K562 (cell line): ENCODE data around the gene PLEKHF1. TPM values are rescaled to one million over a fixed set of nuclear protein-coding genes. Genes with fewer than 3 reads are reported as not detected.

Experiments used
- CCAR2 ChIP-seq: fragments of 200-400 bp; formaldehyde crosslinking; IDR thresholded peaks from 2 replicates; pipeline ENCODE4 v1.6.1; 2017; ENCODE audit warnings: mild to moderate bottlenecking, low read depth, low read length
- DNMT1 ChIP-seq: fragments of 450-650 bp; IDR thresholded peaks from 2 replicates; pipeline ENCODE4 v1.6.1; 2016; ENCODE audit warnings: antibody characterized with exemption, mild to moderate bottlenecking
- ELF1 ChIP-seq: fragments of 200-800 bp; sonication (Bioruptor generic); IDR thresholded peaks from 2 replicates; pipeline ENCODE4 v1.6.1; 2016; ENCODE audit warnings: missing genetic modification characterization, missing compliant biosample characterization
- FOXJ3 ChIP-seq: sonication (generic); formaldehyde crosslinking; IDR thresholded peaks from 2 replicates; pipeline ENCODE4 v1.4.0; 2020; ENCODE audit warnings: mild to moderate bottlenecking, missing genetic modification reagents
- IRF2 ChIP-seq: sonication (generic); formaldehyde crosslinking; IDR thresholded peaks from 2 replicates; pipeline ENCODE4 v1.8.1; 2022; ENCODE audit warnings: mild to moderate bottlenecking, missing genetic modification reagents
- KAT8 ChIP-seq: fragments of 450-650 bp; IDR thresholded peaks from 2 replicates; pipeline ENCODE4 v1.6.1; 2016; ENCODE audit warnings: low read depth, mild to moderate bottlenecking
- NEUROD1 ChIP-seq: fragments of 150-350 bp; IDR thresholded peaks from 2 replicates; pipeline ENCODE4 v1.6.1; 2014; ENCODE audit warnings: borderline replicate concordance, low read length, low read depth; ENCODE audit not compliant: partially characterized antibody
- SMARCC2 ChIP-seq: fragments of 450-650 bp; IDR thresholded peaks from 2 replicates; pipeline ENCODE4 v1.6.1; 2017; ENCODE audit warnings: antibody characterized with exemption, moderate library complexity, mild to moderate bottlenecking, low read depth
- polyA plus RNA-seq, 8 experiments: library from polyadenylated mRNA; depleted of rRNA in 4 of 8; stranded (reverse) in 5 of 8; unstranded in 3 of 8; fragments of >200 nt; fragmentation: Nextera tagmentation in 2 of 8; fragmentation: Illumina TruSeq in 1 of 8; extraction: Ambion mirVana in 2 of 8; extraction: Trizol in 1 of 8; gene quantifications; 2 replicates each; pipeline versions ENCODE4 v1.2.1 to v1.2.3, GENCODE V29; 2011 to 2014; ENCODE audit warnings: inconsistent platforms in 1 of 8, missing spikeins in 1 of 8
- total RNA-seq, 7 experiments: library from RNA; depleted of rRNA in 6 of 7; stranded (reverse); fragments of >200 nt in 6 of 7; fragmentation: Illumina TruSeq in 2 of 7; extraction: Trizol in 2 of 7; gene quantifications; 2 replicates each; pipeline versions ENCODE4 v1.2.1 to v1.2.3, GENCODE V29; 2011 to 2021; ENCODE audit warnings: low replicate concordance in 1 of 7
- TF ChIP-seq, protein P1 (sequence below): fragments of 150-350 bp; conservative IDR thresholded peaks from 2 replicates; pipeline ENCODE4 v1.6.1; 2014; ENCODE audit warnings: low read length
- TF ChIP-seq, protein P2 (sequence below): fragments of 250-450 bp; sonication (Bioruptor Pico); IDR thresholded peaks from 2 replicates; pipeline ENCODE4 v1.5.0; 2021; ENCODE audit warnings: mild to moderate bottlenecking, borderline replicate concordance
- TF ChIP-seq, protein P3 (sequence below), 2 experiments: fragments of 450-650 bp; IDR thresholded peaks; 2 replicates each; pipeline ENCODE4 v1.6.1; 2016
- TF ChIP-seq, protein P4 (sequence below): sonication (generic); formaldehyde crosslinking; IDR thresholded peaks from 2 replicates; pipeline ENCODE4 v1.8.0; 2022; ENCODE audit warnings: mild to moderate bottlenecking, missing genetic modification reagents

Gene PLEKHF1
- total and polyA plus RNA-seq, 9 of the 15 experiments (the other 6 are each of a cell fraction or from before 2014, with no cell fraction given): 0.07 to 13.4 (median 3.9) TPM; not detected in 1

DNA sequence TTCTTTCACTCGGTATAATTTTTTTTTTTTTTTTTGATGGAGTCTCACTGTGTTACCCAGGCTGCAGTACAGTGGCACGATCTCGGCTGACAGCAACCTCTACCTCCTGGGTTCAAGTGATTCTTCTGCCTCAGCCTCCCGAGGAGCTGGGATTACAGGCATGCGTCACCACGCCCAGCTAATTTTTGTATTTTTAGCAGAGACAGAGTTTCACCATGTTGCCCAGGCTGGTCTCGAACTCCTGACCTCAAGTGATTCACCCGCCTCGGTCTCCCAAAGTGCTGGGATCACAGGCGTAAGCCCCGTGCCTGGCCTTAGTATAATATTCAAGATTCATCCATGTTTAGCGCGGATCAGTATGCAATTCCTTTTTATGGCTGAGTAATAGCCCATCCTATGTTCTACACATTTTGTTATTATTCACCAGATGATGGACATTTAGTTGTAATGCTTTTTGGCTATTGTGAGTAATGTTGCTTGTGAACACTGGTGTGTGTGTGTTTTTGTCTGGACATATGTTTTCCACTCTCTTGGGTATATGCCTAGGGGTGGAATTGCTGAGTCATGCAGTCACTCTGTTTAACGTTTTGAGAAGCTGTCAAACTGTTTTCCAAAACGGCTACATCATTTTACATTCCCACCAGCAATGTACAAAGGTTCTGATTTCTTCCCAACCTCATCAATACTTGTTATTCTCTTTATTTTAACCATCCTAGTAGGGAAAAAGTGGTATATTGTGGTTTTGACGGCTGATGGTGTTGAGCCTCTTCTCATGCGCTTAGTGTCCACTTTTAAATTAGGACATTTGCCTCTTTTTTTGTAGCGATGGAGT lies 22.9 kb downstream of the PLEKHF1 start (continued):
- TF ChIP-seq ELF1 (tag): peak; percentile 36; the same call in 1 of the 2 replicates
- no peak for TF ChIP-seq KAT8
- TF ChIP-seq FOXJ3 (CRISPR knock-in tag): no peak
- TF ChIP-seq, protein P1, sequence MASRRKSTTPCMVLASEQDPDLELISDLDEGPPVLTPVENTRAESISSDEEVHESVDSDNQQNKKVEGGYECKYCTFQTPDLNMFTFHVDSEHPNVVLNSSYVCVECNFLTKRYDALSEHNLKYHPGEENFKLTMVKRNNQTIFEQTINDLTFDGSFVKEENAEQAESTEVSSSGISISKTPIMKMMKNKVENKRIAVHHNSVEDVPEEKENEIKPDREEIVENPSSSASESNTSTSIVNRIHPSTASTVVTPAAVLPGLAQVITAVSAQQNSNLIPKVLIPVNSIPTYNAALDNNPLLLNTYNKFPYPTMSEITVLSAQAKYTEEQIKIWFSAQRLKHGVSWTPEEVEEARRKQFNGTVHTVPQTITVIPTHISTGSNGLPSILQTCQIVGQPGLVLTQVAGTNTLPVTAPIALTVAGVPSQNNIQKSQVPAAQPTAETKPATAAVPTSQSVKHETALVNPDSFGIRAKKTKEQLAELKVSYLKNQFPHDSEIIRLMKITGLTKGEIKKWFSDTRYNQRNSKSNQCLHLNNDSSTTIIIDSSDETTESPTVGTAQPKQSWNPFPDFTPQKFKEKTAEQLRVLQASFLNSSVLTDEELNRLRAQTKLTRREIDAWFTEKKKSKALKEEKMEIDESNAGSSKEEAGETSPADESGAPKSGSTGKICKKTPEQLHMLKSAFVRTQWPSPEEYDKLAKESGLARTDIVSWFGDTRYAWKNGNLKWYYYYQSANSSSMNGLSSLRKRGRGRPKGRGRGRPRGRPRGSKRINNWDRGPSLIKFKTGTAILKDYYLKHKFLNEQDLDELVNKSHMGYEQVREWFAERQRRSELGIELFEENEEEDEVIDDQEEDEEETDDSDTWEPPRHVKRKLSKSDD: no peak
- TF ChIP-seq, protein P2, sequence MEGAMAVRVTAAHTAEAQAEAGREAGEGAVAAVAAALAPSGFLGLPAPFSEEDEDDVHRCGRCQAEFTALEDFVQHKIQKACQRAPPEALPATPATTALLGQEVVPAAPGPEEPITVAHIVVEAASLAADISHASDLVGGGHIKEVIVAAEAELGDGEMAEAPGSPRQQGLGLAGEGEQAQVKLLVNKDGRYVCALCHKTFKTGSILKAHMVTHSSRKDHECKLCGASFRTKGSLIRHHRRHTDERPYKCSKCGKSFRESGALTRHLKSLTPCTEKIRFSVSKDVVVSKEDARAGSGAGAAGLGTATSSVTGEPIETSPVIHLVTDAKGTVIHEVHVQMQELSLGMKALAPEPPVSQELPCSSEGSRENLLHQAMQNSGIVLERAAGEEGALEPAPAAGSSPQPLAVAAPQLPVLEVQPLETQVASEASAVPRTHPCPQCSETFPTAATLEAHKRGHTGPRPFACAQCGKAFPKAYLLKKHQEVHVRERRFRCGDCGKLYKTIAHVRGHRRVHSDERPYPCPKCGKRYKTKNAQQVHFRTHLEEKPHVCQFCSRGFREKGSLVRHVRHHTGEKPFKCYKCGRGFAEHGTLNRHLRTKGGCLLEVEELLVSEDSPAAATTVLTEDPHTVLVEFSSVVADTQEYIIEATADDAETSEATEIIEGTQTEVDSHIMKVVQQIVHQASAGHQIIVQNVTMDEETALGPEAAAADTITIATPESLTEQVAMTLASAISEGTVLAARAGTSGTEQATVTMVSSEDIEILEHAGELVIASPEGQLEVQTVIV: no peak
- TF ChIP-seq, protein P3, sequence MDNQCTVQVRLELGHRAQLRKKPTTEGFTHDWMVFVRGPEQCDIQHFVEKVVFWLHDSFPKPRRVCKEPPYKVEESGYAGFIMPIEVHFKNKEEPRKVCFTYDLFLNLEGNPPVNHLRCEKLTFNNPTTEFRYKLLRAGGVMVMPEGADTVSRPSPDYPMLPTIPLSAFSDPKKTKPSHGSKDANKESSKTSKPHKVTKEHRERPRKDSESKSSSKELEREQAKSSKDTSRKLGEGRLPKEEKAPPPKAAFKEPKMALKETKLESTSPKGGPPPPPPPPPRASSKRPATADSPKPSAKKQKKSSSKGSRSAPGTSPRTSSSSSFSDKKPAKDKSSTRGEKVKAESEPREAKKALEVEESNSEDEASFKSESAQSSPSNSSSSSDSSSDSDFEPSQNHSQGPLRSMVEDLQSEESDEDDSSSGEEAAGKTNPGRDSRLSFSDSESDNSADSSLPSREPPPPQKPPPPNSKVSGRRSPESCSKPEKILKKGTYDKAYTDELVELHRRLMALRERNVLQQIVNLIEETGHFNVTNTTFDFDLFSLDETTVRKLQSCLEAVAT (IDR thresholded peaks at IDR 0.05): no peak
- TF ChIP-seq NEUROD1: no peak
- TF ChIP-seq DNMT1: no peak
- no peak for TF ChIP-seq CCAR2
- TF ChIP-seq, protein P4, sequence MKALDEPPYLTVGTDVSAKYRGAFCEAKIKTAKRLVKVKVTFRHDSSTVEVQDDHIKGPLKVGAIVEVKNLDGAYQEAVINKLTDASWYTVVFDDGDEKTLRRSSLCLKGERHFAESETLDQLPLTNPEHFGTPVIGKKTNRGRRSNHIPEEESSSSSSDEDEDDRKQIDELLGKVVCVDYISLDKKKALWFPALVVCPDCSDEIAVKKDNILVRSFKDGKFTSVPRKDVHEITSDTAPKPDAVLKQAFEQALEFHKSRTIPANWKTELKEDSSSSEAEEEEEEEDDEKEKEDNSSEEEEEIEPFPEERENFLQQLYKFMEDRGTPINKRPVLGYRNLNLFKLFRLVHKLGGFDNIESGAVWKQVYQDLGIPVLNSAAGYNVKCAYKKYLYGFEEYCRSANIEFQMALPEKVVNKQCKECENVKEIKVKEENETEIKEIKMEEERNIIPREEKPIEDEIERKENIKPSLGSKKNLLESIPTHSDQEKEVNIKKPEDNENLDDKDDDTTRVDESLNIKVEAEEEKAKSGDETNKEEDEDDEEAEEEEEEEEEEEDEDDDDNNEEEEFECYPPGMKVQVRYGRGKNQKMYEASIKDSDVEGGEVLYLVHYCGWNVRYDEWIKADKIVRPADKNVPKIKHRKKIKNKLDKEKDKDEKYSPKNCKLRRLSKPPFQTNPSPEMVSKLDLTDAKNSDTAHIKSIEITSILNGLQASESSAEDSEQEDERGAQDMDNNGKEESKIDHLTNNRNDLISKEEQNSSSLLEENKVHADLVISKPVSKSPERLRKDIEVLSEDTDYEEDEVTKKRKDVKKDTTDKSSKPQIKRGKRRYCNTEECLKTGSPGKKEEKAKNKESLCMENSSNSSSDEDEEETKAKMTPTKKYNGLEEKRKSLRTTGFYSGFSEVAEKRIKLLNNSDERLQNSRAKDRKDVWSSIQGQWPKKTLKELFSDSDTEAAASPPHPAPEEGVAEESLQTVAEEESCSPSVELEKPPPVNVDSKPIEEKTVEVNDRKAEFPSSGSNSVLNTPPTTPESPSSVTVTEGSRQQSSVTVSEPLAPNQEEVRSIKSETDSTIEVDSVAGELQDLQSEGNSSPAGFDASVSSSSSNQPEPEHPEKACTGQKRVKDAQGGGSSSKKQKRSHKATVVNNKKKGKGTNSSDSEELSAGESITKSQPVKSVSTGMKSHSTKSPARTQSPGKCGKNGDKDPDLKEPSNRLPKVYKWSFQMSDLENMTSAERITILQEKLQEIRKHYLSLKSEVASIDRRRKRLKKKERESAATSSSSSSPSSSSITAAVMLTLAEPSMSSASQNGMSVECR (CRISPR knock-in tag): no peak
- TF ChIP-seq SMARCC2: peak; percentile 56; the same call in 1 of the 2 replicates
- TF ChIP-seq IRF2 (CRISPR knock-in tag): no peak
